RWPE2 (cell line): ENCODE results near the gene TUBGCP4.

Experiments used
- ATAC-seq: fragments of 200-7000 bp; cut with Tn5 transposase; 3 replicates; pipeline ENCODE4 v1.9.1; 2021; ENCODE audit warnings: low read depth
- DNase-seq: peaks from one replicate; pipeline ENCODE4 v3.0.0-alpha.2; 2020; ENCODE audit warnings: low spot score
- H3K27ac ChIP-seq: fragments of 450-650 bp; 2 replicates; pipeline ENCODE4 v1.5.1; 2017; ENCODE audit warnings: mild to moderate bottlenecking; ENCODE audit not compliant: poor library complexity, severe bottlenecking
- H3K27me3 ChIP-seq: fragments of 250-450 bp; sonication (Bioruptor Pico); 2 replicates; pipeline ENCODE4 v1.5.1; 2021; ENCODE audit warnings: mild to moderate bottlenecking, moderate library complexity; ENCODE audit not compliant: insufficient read depth, poor library complexity, severe bottlenecking
- H3K36me3 ChIP-seq: fragments of 250-450 bp; sonication (Bioruptor Pico); 2 replicates; pipeline ENCODE4 v1.5.1; 2020; ENCODE audit warnings: low read depth, mild to moderate bottlenecking, moderate library complexity
- H3K4me1 ChIP-seq: fragments of 250-450 bp; sonication (Bioruptor Pico); 2 replicates; pipeline ENCODE4 v1.5.1; 2021; ENCODE audit warnings: mild to moderate bottlenecking, moderate library complexity; ENCODE audit not compliant: insufficient read depth, poor library complexity, severe bottlenecking
- H3K4me3 ChIP-seq: fragments of 250-450 bp; sonication (Bioruptor Pico); 2 replicates; pipeline ENCODE4 v1.5.1; 2021; ENCODE audit warnings: mild to moderate bottlenecking, moderate library complexity; ENCODE audit not compliant: severe bottlenecking
- H3K9me3 ChIP-seq: fragments of 250-450 bp; sonication (Bioruptor Pico); 2 replicates; pipeline ENCODE4 v1.5.1; 2021; ENCODE audit warnings: mild to moderate bottlenecking, moderate library complexity; ENCODE audit not compliant: severe bottlenecking
- CTCF ChIP-seq: fragments of 450-650 bp; IDR thresholded peaks from one replicate; pipeline ENCODE4 v1.5.1; 2017; ENCODE audit warnings: mild to moderate bottlenecking, moderate library complexity; ENCODE audit not compliant: poor library complexity, severe bottlenecking

Gene TUBGCP4

GRCh38 chr15:43370975-43371974 lies at the start of gene TUBGCP4, which contains the start of gene ZSCAN29:
Gene TUBGCP4 (plus strand): TSS chr15:43371101. CDS start chr15:43371355, 254 bp downstream.
Gene ZSCAN29 (minus strand): TSS chr15:43371043. CDS start chr15:43369913, 1,130 bp downstream.
- peak within 1 kb of the TSS; percentile 85 for H3K4me3 ChIP-seq
- H3K36me3 ChIP-seq: peaks cover 60% of the 10 kb centered on the region
- peak; percentile 90 for TF ChIP-seq CTCF
- H3K9me3 ChIP-seq: no peaks in the 10 kb centered on the region
- ATAC-seq (peak; percentile 83), DNase-seq (peak; percentile 82)
- no peaks in the 10 kb centered on the region for H3K27me3 ChIP-seq
- H3K4me1 ChIP-seq: peaks cover 16% of the 10 kb centered on the region
- H3K27ac ChIP-seq: peak within 1 kb of the TSS; percentile 48

- no peak for ATAC-seq
- no peak for TF ChIP-seq CTCF
- no peak for DNase-seq
- Histone ChIP-seq H3K9me3 (no peaks in the 10 kb centered on the region), H3K4me1 (peaks cover 5% of the 10 kb centered on the region), H3K36me3 (peaks cover 17% of the 10 kb centered on the region), H3K27ac (no peak overlapping the region), H3K4me3 (no peak overlapping the region), H3K27me3 (no peaks in the 10 kb centered on the region)
Measured at GRCh38 chr15:43325039-43325684, 45.7 kb upstream of the TUBGCP4 start.

GRCh38 chr15:43329217-43329959 lies 41.5 kb upstream of the TUBGCP4 start:
- H3K4me3 ChIP-seq: peak overlapping the region; percentile 53
- peak overlapping the region; percentile 77 for H3K27ac ChIP-seq
- peaks cover 35% of the 10 kb centered on the region for H3K36me3 ChIP-seq

More at GRCh38 chr15:43329217-43329959, 41.5 kb upstream of the TUBGCP4 start:
- no peak for TF ChIP-seq CTCF
- H3K4me1 ChIP-seq: peaks cover 10% of the 10 kb centered on the region
- DNase-seq (no peak), ATAC-seq (peak; percentile 3; the same call in 2 of the 3 replicates)
- no peaks in the 10 kb centered on the region for H3K9me3 ChIP-seq
- no peaks in the 10 kb centered on the region for H3K27me3 ChIP-seq
